Activated B cell treated with CpG ODN at 0.5 μM for 24 hours (primary cell): ENCODE results near the gene STEAP1. TPM values are rescaled to one million over a fixed set of nuclear protein-coding genes. Genes with fewer than 3 reads are reported as not detected.

Experiments used
- ATAC-seq: fragments of 200-7000 bp; cut with Tn5 transposase; one replicate; pipeline ENCODE4 v1.10.0; 2021; ENCODE audit warnings: low read depth, mild to moderate bottlenecking, moderate library complexity
- CTCF ChIA-PET: fragments of 350-600 bp; sonication (Branson Sonifier 250); formaldehyde crosslinking; loops from one replicate; lab custom pipeline; 2021; ENCODE audit warnings: antibody characterized with exemption; lab: Charles Lee
- POLR2A ChIA-PET: fragments of 350-600 bp; sonication (Branson Sonifier 250); formaldehyde crosslinking; loops from one replicate; lab custom pipeline; 2021; ENCODE audit warnings: antibody characterized with exemption; lab: Charles Lee
- DNase-seq: peaks from one replicate; pipeline ENCODE4 v3.0.0; 2022
- H3K27ac Mint-ChIP-seq: one replicate; pipeline ENCODE4 v1.8.0; 2020; ENCODE audit warnings: mixed read lengths
- H3K27me3 Mint-ChIP-seq: one replicate; pipeline ENCODE4 v1.8.0; 2021; ENCODE audit warnings: mixed read lengths
- H3K36me3 Mint-ChIP-seq: one replicate; pipeline ENCODE4 v1.8.0; 2021; ENCODE audit warnings: low read depth, mixed read lengths
- H3K4me1 Mint-ChIP-seq: one replicate; pipeline ENCODE4 v1.8.0; 2021; ENCODE audit warnings: mixed read lengths
- H3K4me3 Mint-ChIP-seq: one replicate; pipeline ENCODE4 v1.8.0; 2020; ENCODE audit warnings: mild to moderate bottlenecking, mixed read lengths
- H3K9me3 Mint-ChIP-seq: one replicate; pipeline ENCODE4 v1.8.0; 2020; ENCODE audit warnings: mixed read lengths
- intact Hi-C: fragments of 100-400 bp; cut with micrococcal nuclease; formaldehyde crosslinking; loops from one replicate; pipeline ENCODE4 v1.15.1; 2024
- total RNA-seq: library from RNA; stranded (reverse); gene quantifications from 2 replicates; pipeline ENCODE4 v1.2.3, GENCODE V29; 2022
- TF ChIP-seq, protein P1 (sequence below): fragments of 200-600 bp; IDR thresholded peaks from one replicate; pipeline ENCODE4 v1.8.0; 2022; ENCODE audit warnings: antibody characterized with exemption, mild to moderate bottlenecking

STEAP1 gene
- total RNA-seq, 1 donor from 2014 or later, result 0.80 TPM

DNA sequence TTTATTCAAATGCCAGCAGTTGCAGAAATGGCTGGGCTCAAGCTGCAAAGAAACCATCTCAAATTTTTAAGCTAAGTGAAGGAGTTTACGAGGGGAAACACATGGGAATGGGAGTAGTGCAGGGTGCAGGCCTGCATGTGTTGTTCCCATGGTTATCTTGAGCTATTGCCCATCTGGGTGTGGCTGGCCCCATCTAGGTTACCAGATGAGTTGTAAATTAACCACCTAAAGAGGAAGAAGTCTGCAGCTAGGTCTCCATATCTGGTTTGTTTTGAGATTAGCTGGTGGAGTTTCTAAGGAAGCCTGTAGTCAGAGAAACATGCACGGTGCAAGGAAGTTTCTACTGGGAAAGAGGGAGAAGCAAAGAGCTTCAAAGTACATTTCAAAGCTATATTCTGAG lies 34.0 kb downstream of the STEAP1 start:
- H3K4me3 Mint-ChIP-seq, result no peak overlapping the region
- H3K27ac Mint-ChIP-seq, result no peak overlapping the region
- H3K27me3 Mint-ChIP-seq, result no peaks in the 10 kb centered on the region
- TF ChIP-seq, protein P1, sequence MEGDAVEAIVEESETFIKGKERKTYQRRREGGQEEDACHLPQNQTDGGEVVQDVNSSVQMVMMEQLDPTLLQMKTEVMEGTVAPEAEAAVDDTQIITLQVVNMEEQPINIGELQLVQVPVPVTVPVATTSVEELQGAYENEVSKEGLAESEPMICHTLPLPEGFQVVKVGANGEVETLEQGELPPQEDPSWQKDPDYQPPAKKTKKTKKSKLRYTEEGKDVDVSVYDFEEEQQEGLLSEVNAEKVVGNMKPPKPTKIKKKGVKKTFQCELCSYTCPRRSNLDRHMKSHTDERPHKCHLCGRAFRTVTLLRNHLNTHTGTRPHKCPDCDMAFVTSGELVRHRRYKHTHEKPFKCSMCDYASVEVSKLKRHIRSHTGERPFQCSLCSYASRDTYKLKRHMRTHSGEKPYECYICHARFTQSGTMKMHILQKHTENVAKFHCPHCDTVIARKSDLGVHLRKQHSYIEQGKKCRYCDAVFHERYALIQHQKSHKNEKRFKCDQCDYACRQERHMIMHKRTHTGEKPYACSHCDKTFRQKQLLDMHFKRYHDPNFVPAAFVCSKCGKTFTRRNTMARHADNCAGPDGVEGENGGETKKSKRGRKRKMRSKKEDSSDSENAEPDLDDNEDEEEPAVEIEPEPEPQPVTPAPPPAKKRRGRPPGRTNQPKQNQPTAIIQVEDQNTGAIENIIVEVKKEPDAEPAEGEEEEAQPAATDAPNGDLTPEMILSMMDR, result no peak
- ATAC-seq (no peak), DNase-seq (no peak)
- intact Hi-C loops, result no loop called here
- ChIA-PET POLR2A (no interaction called here), CTCF (no interaction called here)
- peaks cover 4% of the 10 kb centered on the region for H3K9me3 Mint-ChIP-seq
- peaks cover 2% of the 10 kb centered on the region for H3K4me1 Mint-ChIP-seq
- H3K36me3 Mint-ChIP-seq, result no peaks in the 10 kb centered on the region

DNA sequence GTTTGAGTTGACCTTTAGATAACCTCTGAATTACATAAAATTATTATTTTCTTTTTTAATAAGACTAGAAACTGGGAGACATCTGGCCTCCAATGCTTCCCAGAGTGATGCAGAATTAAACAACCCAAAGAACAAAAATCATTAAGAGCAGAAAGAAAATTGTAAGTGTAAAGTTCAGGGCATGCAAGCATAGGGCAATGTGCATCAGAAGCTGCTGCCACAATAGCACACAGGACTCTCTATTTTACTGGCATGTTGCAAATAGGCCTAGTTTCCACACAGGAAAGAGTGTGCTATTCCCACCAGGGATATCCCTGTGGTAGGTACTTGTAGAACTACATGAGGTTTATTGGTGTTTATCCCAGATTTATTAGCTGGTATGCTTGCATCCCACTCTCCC lies 36.7 kb downstream of the STEAP1 start:
- Mint-ChIP-seq H3K27ac (no peak overlapping the region), H3K27me3 (peaks cover 2% of the 10 kb centered on the region), H3K36me3 (no peaks in the 10 kb centered on the region), H3K9me3 (peaks cover 2% of the 10 kb centered on the region), H3K4me1 (peaks cover 2% of the 10 kb centered on the region), H3K4me3 (no peak overlapping the region)
- DNase-seq, result no peak
- intact Hi-C loops, result no loop called here
- ChIA-PET CTCF (no interaction called here), POLR2A (no interaction called here)
- no peak for ATAC-seq
- TF ChIP-seq, protein P1, result no peak

DNA sequence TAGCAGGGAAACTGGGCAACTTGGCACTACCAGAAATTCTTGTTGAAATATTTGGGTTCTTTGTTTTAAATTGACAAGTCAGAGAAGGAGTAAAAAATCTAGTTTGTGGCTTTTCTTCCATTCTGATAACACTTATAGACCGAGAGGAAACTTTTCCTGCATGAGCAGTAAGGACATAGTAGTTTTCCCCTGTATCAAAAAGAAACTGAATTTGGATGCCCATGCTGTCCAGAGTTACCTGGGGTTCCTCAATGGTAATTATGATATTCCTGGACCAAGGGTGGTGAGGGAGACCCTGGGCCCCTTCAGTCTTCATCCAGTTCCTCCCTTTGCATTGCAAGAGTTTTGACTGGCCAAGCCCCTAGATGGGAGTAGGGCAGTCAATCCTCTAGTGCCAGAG lies 37.4 kb downstream of the STEAP1 start:
- Mint-ChIP-seq H3K9me3 (peaks cover 2% of the 10 kb centered on the region), H3K27me3 (peaks cover 2% of the 10 kb centered on the region), H3K4me1 (peaks cover 2% of the 10 kb centered on the region), H3K36me3 (no peaks in the 10 kb centered on the region), H3K27ac (no peak overlapping the region), H3K4me3 (no peak overlapping the region)
- ChIA-PET POLR2A (no interaction called here), CTCF (no interaction called here)
- intact Hi-C loops, result no loop called here
- TF ChIP-seq, protein P1, result no peak
- DNase-seq, result no peak
- no peak for ATAC-seq

DNA sequence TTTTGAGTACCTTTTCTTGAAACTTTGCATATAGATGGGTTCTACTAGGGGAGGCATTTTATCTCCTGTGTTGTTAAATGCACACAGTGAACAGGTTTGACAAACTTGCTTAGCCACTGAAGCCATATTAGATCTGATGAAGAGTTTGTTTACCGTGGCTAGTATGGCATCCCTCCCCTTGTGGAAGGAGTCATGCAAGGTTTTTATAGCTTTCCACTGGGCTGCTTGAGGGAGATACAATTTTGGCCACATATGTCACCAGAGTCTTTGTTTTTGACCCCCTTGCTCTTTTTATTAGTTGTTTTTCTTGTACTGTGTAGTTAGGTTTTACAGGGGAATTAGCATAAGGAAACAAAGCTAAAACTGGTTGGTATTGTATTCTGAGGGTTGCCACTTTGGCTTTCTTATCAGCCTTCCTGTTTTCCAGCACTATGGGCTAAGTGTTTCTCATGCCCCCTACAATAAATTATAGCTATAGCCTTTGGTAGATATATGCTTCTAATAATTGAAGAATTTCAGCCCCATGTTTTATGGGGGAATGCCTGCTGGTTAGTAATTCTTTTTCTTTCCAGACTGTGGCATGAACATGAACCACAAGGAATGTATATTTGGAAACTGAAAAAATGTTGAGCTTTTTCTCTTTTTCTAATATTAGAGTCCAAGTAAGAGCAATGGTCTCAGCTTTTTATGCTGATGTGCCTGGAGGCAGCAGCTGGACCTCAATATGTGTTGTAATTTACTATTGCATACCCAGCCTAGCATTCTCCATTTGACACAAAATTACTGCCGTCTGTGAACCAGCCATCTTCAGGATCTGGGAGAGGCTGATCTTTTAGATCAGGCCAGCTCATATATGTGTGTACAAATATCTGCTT lies 38.8 kb downstream of the STEAP1 start:
- no peaks in the 10 kb centered on the region for H3K36me3 Mint-ChIP-seq
- no peak for DNase-seq
- intact Hi-C loops, result no loop called here
- peaks cover 2% of the 10 kb centered on the region for H3K27me3 Mint-ChIP-seq
- H3K4me3 Mint-ChIP-seq, result no peak overlapping the region
- POLR2A ChIA-PET, result no interaction called here
- H3K4me1 Mint-ChIP-seq, result peaks cover 2% of the 10 kb centered on the region
- CTCF ChIA-PET, result interaction anchor here (0.6 kb wide), 1 partner anchor 460 kb away, joined by 3 read pairs; no protein-coding TSS in a partner anchor
- H3K9me3 Mint-ChIP-seq, result peaks cover 2% of the 10 kb centered on the region
- TF ChIP-seq, protein P1, result no peak
- no peak overlapping the region for H3K27ac Mint-ChIP-seq
- ATAC-seq, result no peak

DNA sequence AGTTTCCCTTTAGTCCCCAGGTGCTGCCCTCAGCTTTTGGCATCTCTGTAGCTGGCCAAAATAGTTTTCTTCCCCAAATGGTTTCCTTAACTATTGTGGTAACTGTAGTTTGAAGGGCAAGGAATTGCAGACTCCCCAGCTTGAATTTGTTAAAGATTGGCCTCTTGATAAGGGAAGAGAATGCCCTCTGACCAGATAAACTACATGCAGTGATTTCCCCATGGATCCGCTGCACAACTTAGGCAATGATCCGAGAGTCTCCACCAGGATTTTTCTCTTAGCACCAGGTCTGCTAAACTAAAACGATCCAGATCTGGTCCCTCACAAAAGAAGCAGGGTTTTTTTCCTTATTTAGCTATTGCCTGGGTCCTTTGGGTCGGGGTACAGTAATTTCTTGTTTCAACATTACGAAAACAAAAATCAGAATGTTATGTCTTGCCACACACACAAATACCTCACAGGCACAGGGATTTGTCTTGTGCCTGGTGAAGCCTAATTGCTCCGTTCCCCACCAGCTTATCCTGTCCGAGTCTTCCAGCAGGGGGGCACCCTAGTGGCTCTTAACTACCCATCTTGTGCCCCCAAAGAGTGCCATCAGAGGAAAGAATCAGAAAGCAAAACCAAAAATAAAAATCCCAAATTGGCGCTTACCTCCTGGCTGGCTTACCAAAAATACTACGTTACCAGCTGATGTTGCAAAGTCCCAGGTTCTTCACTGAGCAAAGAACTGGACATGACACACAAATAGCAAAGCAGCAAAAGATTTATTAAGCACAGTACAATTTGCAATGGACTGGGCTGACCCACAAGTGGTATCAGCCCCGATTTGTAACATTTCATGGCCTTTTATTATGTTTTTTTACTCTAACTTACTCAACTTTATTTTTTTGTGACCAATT lies 40.9 kb downstream of the STEAP1 start:
- Mint-ChIP-seq H3K27ac (no peak overlapping the region), H3K4me3 (no peak overlapping the region), H3K4me1 (no peaks in the 10 kb centered on the region), H3K36me3 (no peaks in the 10 kb centered on the region), H3K27me3 (peaks cover 2% of the 10 kb centered on the region), H3K9me3 (peaks cover 2% of the 10 kb centered on the region)
- CTCF ChIA-PET, result no interaction called here
- DNase-seq, result no peak
- no peak for ATAC-seq
- TF ChIP-seq, protein P1, result no peak
- POLR2A ChIA-PET, result no interaction called here
- intact Hi-C loops, result no loop called here
